Bronchial epithelial cell (primary cell): Measurements from ENCODE around the gene PATJ. TPM values are rescaled to one million over a fixed set of nuclear protein-coding genes. Genes with fewer than 3 reads are reported as not detected.
A peak's percentile ranks its signal among the peaks of the same experiment; 100 is the strongest.

Source experiments
- DNase-seq: peaks from one replicate; pipeline ENCODE4 v3.0.0-alpha.2; 2010; ENCODE audit warnings: low read depth
- FAIRE-seq: peaks from 2 replicates; lab custom pipeline; 2011; peaks lifted over from hg19 to GRCh38; lab: Jason Lieb, UNC
- H3K27me3 ChIP-seq: 2 replicates; pipeline ENCODE4 v1.5.1; 2011; ENCODE audit warnings: low read length; ENCODE audit not compliant: control insufficient read depth, insufficient read depth
- H3K36me3 ChIP-seq: 2 replicates; pipeline ENCODE4 v1.5.1; 2011; ENCODE audit warnings: low read length; ENCODE audit not compliant: control insufficient read depth, insufficient read depth
- H3K4me3 ChIP-seq: 2 replicates; pipeline ENCODE4 v1.5.1; 2011; ENCODE audit warnings: mild to moderate bottlenecking, low read depth, low read length, control low read depth
- CTCF ChIP-seq: IDR thresholded peaks from 2 replicates; pipeline ENCODE4 v1.5.1; 2011; ENCODE audit warnings: mild to moderate bottlenecking, moderate library complexity, low read length, control low read depth, inconsistent platforms; ENCODE audit not compliant: insufficient read depth, severe bottlenecking
- total RNA-seq: library from RNA; depleted of rRNA; stranded (reverse); fragments of >200 nt; gene quantifications from 2 replicates; pipeline ENCODE4 v1.2.1, GENCODE V29; 2014

The PATJ gene
- total RNA-seq, 1 donor from 2014 or later = 46.6 TPM

DNA sequence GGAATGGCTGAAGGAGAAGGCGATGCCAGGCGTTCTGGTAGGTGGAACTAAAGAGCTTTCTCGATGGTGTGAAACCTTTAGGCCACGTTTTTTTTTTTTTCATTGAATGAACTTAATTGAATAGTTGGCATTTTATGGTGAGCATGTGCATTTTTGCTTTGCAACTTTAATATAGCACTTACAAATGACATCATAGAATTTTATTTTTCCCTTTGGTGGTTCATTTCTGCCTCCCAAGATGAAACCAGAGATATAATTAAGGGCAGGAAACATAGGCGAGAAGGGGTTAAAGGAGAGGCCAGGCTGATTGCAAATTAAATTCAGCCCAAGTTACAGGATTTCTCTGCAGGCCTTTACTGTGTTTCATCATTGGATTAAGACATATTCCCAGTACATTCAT is 366.8 kb downstream of the PATJ start:
- no peak for DNase-seq
- Histone ChIP-seq H3K27me3 (no peaks in the 10 kb centered on the region), H3K36me3 (peaks cover 5% of the 10 kb centered on the region), H3K4me3 (no peak overlapping the region)
- no peak for TF ChIP-seq CTCF
- no peak for FAIRE-seq

- peaks cover 5% of the 10 kb centered on the region for H3K36me3 ChIP-seq
- FAIRE-seq = peak; percentile 68
Observed at GRCh38 chr1:62110198-62110817, 368.0 kb downstream of the PATJ start.

DNA sequence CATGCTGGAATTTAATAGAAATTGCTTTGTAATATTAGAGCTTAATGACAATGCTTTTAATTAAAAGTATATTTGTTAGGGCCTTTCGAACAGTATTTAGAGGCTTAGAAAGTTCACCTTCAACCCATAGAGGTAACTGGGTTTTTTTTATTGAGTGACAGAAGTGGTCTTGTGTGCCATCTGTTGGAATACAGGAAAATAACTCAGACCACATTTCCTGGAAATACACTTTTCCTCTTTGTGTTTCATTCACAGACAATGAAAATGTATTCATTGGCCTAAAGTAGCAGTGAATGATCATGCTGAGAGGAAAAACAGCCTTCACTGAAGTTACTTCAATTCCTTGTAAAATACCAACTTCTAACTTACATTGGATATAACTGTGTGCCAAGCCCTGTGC is 368.8 kb downstream of the PATJ start:
- no peak for TF ChIP-seq CTCF
- DNase-seq = no peak
- FAIRE-seq = no peak
- no peak overlapping the region for H3K4me3 ChIP-seq
- peaks cover 5% of the 10 kb centered on the region for H3K36me3 ChIP-seq
- H3K27me3 ChIP-seq = no peaks in the 10 kb centered on the region

More at GRCh38 chr1:62110198-62110817, 368.0 kb downstream of the PATJ start:
- Histone ChIP-seq H3K27me3 (no peaks in the 10 kb centered on the region), H3K4me3 (no peak overlapping the region)
- no peak for DNase-seq
- TF ChIP-seq CTCF = no peak

DNA sequence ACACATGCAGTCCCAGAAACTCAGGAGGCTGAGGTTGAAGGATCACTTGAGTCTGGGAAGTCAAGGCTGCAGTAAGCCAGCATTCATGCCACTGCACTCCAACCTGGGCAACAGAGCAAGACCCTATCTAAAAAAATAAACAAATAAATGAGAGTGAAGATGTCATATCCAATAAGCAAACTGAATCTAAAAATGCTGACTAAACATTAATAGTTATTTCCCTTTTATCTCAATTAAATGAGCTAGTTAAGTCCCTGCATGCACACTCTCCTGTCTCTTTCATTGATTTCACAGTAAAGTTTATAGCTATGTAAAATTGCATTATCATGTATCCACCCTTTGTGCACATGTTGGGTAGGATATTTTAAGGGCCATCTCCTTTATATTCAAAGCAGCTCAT is 371.2 kb downstream of the PATJ start:
- H3K36me3 ChIP-seq = peaks cover 8% of the 10 kb centered on the region
- DNase-seq (no peak), FAIRE-seq (no peak)
- no peak overlapping the region for H3K4me3 ChIP-seq
- no peaks in the 10 kb centered on the region for H3K27me3 ChIP-seq
- no peak for TF ChIP-seq CTCF

- DNase-seq (no peak), FAIRE-seq (no peak)
- Histone ChIP-seq H3K4me3 (no peak overlapping the region), H3K36me3 (peaks cover 8% of the 10 kb centered on the region), H3K27me3 (no peaks in the 10 kb centered on the region)
- TF ChIP-seq CTCF = no peak
Observed at GRCh38 chr1:62117018-62117750, 374.9 kb downstream of the PATJ start.
